ENCODE results near the gene USP10. TPM values are rescaled to one million over a fixed set of nuclear protein-coding genes. Genes with fewer than 3 reads are reported as not detected.

USP10 gene
- total and polyA plus RNA-seq, 4 donors: 18.5 to 77.5 (median 63.0) TPM

GRCh38 chr16:84786605-84787262 is 86.9 kb downstream of the USP10 start:
- TF ChIP-seq CTCF (IDR thresholded peaks at IDR 0.05; ENCODE audit: control extremely low read depth, extremely low read depth): no peak
- ATAC-seq (ENCODE audit: insufficient read depth, low FRiP score) (no peak), DNase-seq (no peak)
- Histone ChIP-seq H3K4me1 (ENCODE audit: control insufficient read depth in 5 of 5, insufficient read depth in 5 of 5, low read length in 5 of 5) (peaks cover 0 to 33% (median 7%) of the 10 kb centered on the region in 5 donors), H3K27ac (ENCODE audit: low read depth in 1 of 2, low read length in 1 of 2) (no peak overlapping the region), H3K4me3 (no peak overlapping the region), H3K27me3 (ENCODE audit: control insufficient read depth in 3 of 3, insufficient read depth in 3 of 3, low read length in 2 of 3) (no peaks in the 10 kb centered on the region), H3K9me3 (ENCODE audit: control insufficient read depth in 4 of 4, insufficient read depth in 3 of 4, low read length in 3 of 4) (no peaks in the 10 kb centered on the region), H3K36me3 (ENCODE audit: control insufficient read depth in 4 of 4, insufficient read depth in 4 of 4, low read length in 4 of 4) (no peaks in the 10 kb centered on the region), H3K9ac (ENCODE audit: insufficient read depth in 1 of 2, low read length in 2 of 2) (no peak overlapping the region)
- 82 to 88% methylated on average over 13 of the region's 13 CpGs for WGBS, 2 donors

- WGBS, 2 donors: 59 to 78% methylated on average over 5 of the region's 5 CpGs
- Histone ChIP-seq H3K9ac (ENCODE audit: insufficient read depth in 1 of 2, low read length in 2 of 2) (no peak overlapping the region), H3K27ac (ENCODE audit: low read depth in 1 of 2, low read length in 1 of 2) (no peak overlapping the region), H3K4me1 (ENCODE audit: control insufficient read depth in 5 of 5, insufficient read depth in 5 of 5, low read length in 5 of 5) (peaks cover 0 to 33% (median 7%) of the 10 kb centered on the region in 5 donors), H3K4me3 (no peak overlapping the region), H3K36me3 (ENCODE audit: control insufficient read depth in 4 of 4, insufficient read depth in 4 of 4, low read length in 4 of 4) (no peaks in the 10 kb centered on the region), H3K27me3 (ENCODE audit: control insufficient read depth in 3 of 3, insufficient read depth in 3 of 3, low read length in 2 of 3) (no peaks in the 10 kb centered on the region), H3K9me3 (ENCODE audit: control insufficient read depth in 4 of 4, insufficient read depth in 3 of 4, low read length in 3 of 4) (no peaks in the 10 kb centered on the region)
- DNase-seq: peak in 1 of 3 donors; percentile 17
- TF ChIP-seq CTCF (IDR thresholded peaks at IDR 0.05; ENCODE audit: control extremely low read depth, extremely low read depth): no peak
- no peak for ATAC-seq (ENCODE audit: insufficient read depth, low FRiP score)
These were observed 87.4 kb downstream of the USP10 start for GRCh38 chr16:84787263-84787622.

GRCh38 chr16:84788920-84789391 is 89.2 kb downstream of the USP10 start:
- no peak for ATAC-seq (ENCODE audit: insufficient read depth, low FRiP score)
- H3K27me3 ChIP-seq (ENCODE audit: control insufficient read depth in 3 of 3, insufficient read depth in 3 of 3, low read length in 2 of 3): no peaks in the 10 kb centered on the region
- H3K36me3 ChIP-seq (ENCODE audit: control insufficient read depth in 4 of 4, insufficient read depth in 4 of 4, low read length in 4 of 4): no peaks in the 10 kb centered on the region
- no peak for DNase-seq
- no peak for TF ChIP-seq CTCF (IDR thresholded peaks at IDR 0.05; ENCODE audit: control extremely low read depth, extremely low read depth)
- WGBS, 2 donors: 90 to 95% methylated on average over 22 of the region's 22 CpGs
- H3K9me3 ChIP-seq (ENCODE audit: control insufficient read depth in 4 of 4, insufficient read depth in 3 of 4, low read length in 3 of 4): no peaks in the 10 kb centered on the region
- H3K9ac ChIP-seq (ENCODE audit: insufficient read depth in 1 of 2, low read length in 2 of 2): no peak overlapping the region
- peaks cover 0 to 27% (median 7%) of the 10 kb centered on the region in 5 donors for H3K4me1 ChIP-seq (ENCODE audit: control insufficient read depth in 5 of 5, insufficient read depth in 5 of 5, low read length in 5 of 5)
- H3K4me3 ChIP-seq: no peak overlapping the region
- no peak overlapping the region for H3K27ac ChIP-seq (ENCODE audit: low read depth in 1 of 2, low read length in 1 of 2)

- DNase-seq (no peak), ATAC-seq (ENCODE audit: insufficient read depth, low FRiP score) (no peak)
- H3K4me3 ChIP-seq: no peak overlapping the region
- no peak for TF ChIP-seq CTCF (IDR thresholded peaks at IDR 0.05; ENCODE audit: control extremely low read depth, extremely low read depth)
- H3K27ac ChIP-seq (ENCODE audit: low read depth in 1 of 2, low read length in 1 of 2): no peak overlapping the region
- H3K27me3 ChIP-seq (ENCODE audit: control insufficient read depth in 3 of 3, insufficient read depth in 3 of 3, low read length in 2 of 3): no peaks in the 10 kb centered on the region
- no peaks in the 10 kb centered on the region for H3K36me3 ChIP-seq (ENCODE audit: control insufficient read depth in 4 of 4, insufficient read depth in 4 of 4, low read length in 4 of 4)
- H3K9ac ChIP-seq (ENCODE audit: insufficient read depth in 1 of 2, low read length in 2 of 2): no peak overlapping the region
- H3K4me1 ChIP-seq (ENCODE audit: control insufficient read depth in 5 of 5, insufficient read depth in 5 of 5, low read length in 5 of 5): peaks cover 0 to 29% (median 7%) of the 10 kb centered on the region in 5 donors
- WGBS, 2 donors: 87% methylated on average over 11 of the region's 11 CpGs
- no peaks in the 10 kb centered on the region for H3K9me3 ChIP-seq (ENCODE audit: control insufficient read depth in 4 of 4, insufficient read depth in 3 of 4, low read length in 3 of 4)
These were observed 89.6 kb downstream of the USP10 start for GRCh38 chr16:84789431-84789830.
